ENCODE measurements around the gene CUL4A. TPM values are rescaled to one million over a fixed set of nuclear protein-coding genes. Genes with fewer than 3 reads are reported as not detected.

The CUL4A gene
- total RNA-seq, 1 experiment from 2014 or later = 109 TPM

GRCh38 chr13:113208421-113209335 is 735 bp upstream of the CUL4A start, which contains the start of gene PCID2:
Gene PCID2, minus strand, starts transcription at chr13:113208669. Its CDS starts 35 bp downstream, at chr13:113208634.
- H3K27me3 ChIP-seq (ENCODE audit: control insufficient read depth, insufficient read depth, low read length) = no peaks in the 10 kb centered on the region
- peak; percentile 98 for DNase-seq
- peaks cover 5% of the 10 kb centered on the region for H3K36me3 ChIP-seq (replicated peaks; ENCODE audit: control insufficient read depth, insufficient read depth, low read length)
- H3K4me3 ChIP-seq (ENCODE audit: insufficient read depth, low read depth, low read length) = peak within 1 kb of the TSS; percentile 91

GRCh38 chr13:113209759-113210421 is 477 bp downstream of the CUL4A start:
- Histone ChIP-seq H3K27me3 (ENCODE audit: control insufficient read depth, insufficient read depth, low read length) (no peaks in the 10 kb centered on the region), H3K36me3 (replicated peaks; ENCODE audit: control insufficient read depth, insufficient read depth, low read length) (peaks cover 5% of the 10 kb centered on the region), H3K4me3 (ENCODE audit: insufficient read depth, low read depth, low read length) (peak overlapping the region; percentile 91)
- DNase-seq = peak; percentile 83

GRCh38 chr13:113210833-113211232 is 1.4 kb downstream of the CUL4A start:
- H3K36me3 ChIP-seq (replicated peaks; ENCODE audit: control insufficient read depth, insufficient read depth, low read length) = peaks cover 5% of the 10 kb centered on the region
- no peak for DNase-seq
- peak overlapping the region; percentile 91; the same call in 1 of the 2 replicates for H3K4me3 ChIP-seq (ENCODE audit: insufficient read depth, low read depth, low read length)
- H3K27me3 ChIP-seq (ENCODE audit: control insufficient read depth, insufficient read depth, low read length) = no peaks in the 10 kb centered on the region

- H3K36me3 ChIP-seq (replicated peaks; ENCODE audit: control insufficient read depth, insufficient read depth, low read length) = peaks cover 1% of the 10 kb centered on the region; the same call in 1 of the 2 replicates
- peak; percentile 54 for DNase-seq
- H3K4me3 ChIP-seq (ENCODE audit: insufficient read depth, low read depth, low read length) = no peak overlapping the region
- no peaks in the 10 kb centered on the region for H3K27me3 ChIP-seq (ENCODE audit: control insufficient read depth, insufficient read depth, low read length)
Observed at GRCh38 chr13:113211774-113212173, 2.4 kb downstream of the CUL4A start.

- Histone ChIP-seq H3K4me3 (ENCODE audit: insufficient read depth, low read depth, low read length) (no peak overlapping the region), H3K27me3 (ENCODE audit: control insufficient read depth, insufficient read depth, low read length) (no peaks in the 10 kb centered on the region), H3K36me3 (replicated peaks; ENCODE audit: control insufficient read depth, insufficient read depth, low read length) (peaks cover 14% of the 10 kb centered on the region)
- DNase-seq = peak; percentile 78
Observed at GRCh38 chr13:113216254-113217048, 7.0 kb downstream of the CUL4A start.

GRCh38 chr13:113218586-113218985 is 9.2 kb downstream of the CUL4A start:
- no peak for DNase-seq
- H3K4me3 ChIP-seq (ENCODE audit: insufficient read depth, low read depth, low read length) = no peak overlapping the region
- peaks cover 20% of the 10 kb centered on the region for H3K36me3 ChIP-seq (replicated peaks; ENCODE audit: control insufficient read depth, insufficient read depth, low read length)
- H3K27me3 ChIP-seq (ENCODE audit: control insufficient read depth, insufficient read depth, low read length) = no peaks in the 10 kb centered on the region

- H3K4me3 ChIP-seq (ENCODE audit: insufficient read depth, low read depth, low read length) = no peak overlapping the region
- H3K36me3 ChIP-seq (replicated peaks; ENCODE audit: control insufficient read depth, insufficient read depth, low read length) = peaks cover 24% of the 10 kb centered on the region
- no peaks in the 10 kb centered on the region for H3K27me3 ChIP-seq (ENCODE audit: control insufficient read depth, insufficient read depth, low read length)
- DNase-seq = no peak
Observed at GRCh38 chr13:113219256-113219940, 10.0 kb downstream of the CUL4A start.

GRCh38 chr13:113220141-113220598 is 10.8 kb downstream of the CUL4A start:
- H3K4me3 ChIP-seq (ENCODE audit: insufficient read depth, low read depth, low read length) = no peak overlapping the region
- H3K27me3 ChIP-seq (ENCODE audit: control insufficient read depth, insufficient read depth, low read length) = no peaks in the 10 kb centered on the region
- peaks cover 30% of the 10 kb centered on the region for H3K36me3 ChIP-seq (replicated peaks; ENCODE audit: control insufficient read depth, insufficient read depth, low read length)
- no peak for DNase-seq

GRCh38 chr13:113220877-113221276 is 11.5 kb downstream of the CUL4A start:
- Histone ChIP-seq H3K4me3 (ENCODE audit: insufficient read depth, low read depth, low read length) (no peak overlapping the region), H3K36me3 (replicated peaks; ENCODE audit: control insufficient read depth, insufficient read depth, low read length) (peaks cover 33% of the 10 kb centered on the region), H3K27me3 (ENCODE audit: control insufficient read depth, insufficient read depth, low read length) (no peaks in the 10 kb centered on the region)
- DNase-seq = peak; percentile 70

- Histone ChIP-seq H3K27me3 (ENCODE audit: control insufficient read depth, insufficient read depth, low read length) (no peaks in the 10 kb centered on the region), H3K36me3 (replicated peaks; ENCODE audit: control insufficient read depth, insufficient read depth, low read length) (peaks cover 46% of the 10 kb centered on the region), H3K4me3 (ENCODE audit: insufficient read depth, low read depth, low read length) (no peak overlapping the region)
- no peak for DNase-seq
Observed at GRCh38 chr13:113223070-113223469, 13.7 kb downstream of the CUL4A start.

- no peak for DNase-seq
- Histone ChIP-seq H3K36me3 (replicated peaks; ENCODE audit: control insufficient read depth, insufficient read depth, low read length) (peaks cover 50% of the 10 kb centered on the region), H3K27me3 (ENCODE audit: control insufficient read depth, insufficient read depth, low read length) (no peaks in the 10 kb centered on the region), H3K4me3 (ENCODE audit: insufficient read depth, low read depth, low read length) (no peak overlapping the region)
Observed at GRCh38 chr13:113224486-113224885, 15.1 kb downstream of the CUL4A start.

GRCh38 chr13:113225515-113225914 is 16.1 kb downstream of the CUL4A start:
- Histone ChIP-seq H3K27me3 (ENCODE audit: control insufficient read depth, insufficient read depth, low read length) (no peaks in the 10 kb centered on the region), H3K36me3 (replicated peaks; ENCODE audit: control insufficient read depth, insufficient read depth, low read length) (peaks cover 51% of the 10 kb centered on the region), H3K4me3 (ENCODE audit: insufficient read depth, low read depth, low read length) (no peak overlapping the region)
- DNase-seq = no peak

GRCh38 chr13:113226873-113227450 is 17.5 kb downstream of the CUL4A start:
- H3K36me3 ChIP-seq (replicated peaks; ENCODE audit: control insufficient read depth, insufficient read depth, low read length) = peaks cover 47% of the 10 kb centered on the region
- DNase-seq = no peak
- H3K27me3 ChIP-seq (ENCODE audit: control insufficient read depth, insufficient read depth, low read length) = no peaks in the 10 kb centered on the region
- H3K4me3 ChIP-seq (ENCODE audit: insufficient read depth, low read depth, low read length) = no peak overlapping the region
